MM.1S (cell line): Measurements from ENCODE around the gene ZFP37.

Experiments
- DNase-seq: peaks from one replicate; pipeline ENCODE4 v3.0.0-alpha.2; 2015
- H2AFZ ChIP-seq: fragments of 300-600 bp; sonication (generic); 2 replicates; pipeline ENCODE4 v1.6.0; 2016; ENCODE audit warnings: antibody characterized with exemption, low read length
- H3F3A ChIP-seq: fragments of 300-600 bp; sonication (generic); 2 replicates; pipeline ENCODE4 v1.6.1; 2016; ENCODE audit warnings: mild to moderate bottlenecking, antibody characterized with exemption, low read length, moderate library complexity, mixed read lengths; ENCODE audit not compliant: insufficient read depth
- H3K27ac ChIP-seq: fragments of 300-600 bp; sonication (generic); 2 replicates; pipeline ENCODE4 v1.5.1; 2016; ENCODE audit warnings: mild to moderate bottlenecking, low read length
- H3K27me3 ChIP-seq: fragments of 300-600 bp; sonication (generic); replicated peaks from 2 replicates; pipeline ENCODE4 v1.6.0; 2016; ENCODE audit warnings: low read length; ENCODE audit not compliant: insufficient read depth
- H3K36me3 ChIP-seq: fragments of 300-600 bp; sonication (generic); replicated peaks from 2 replicates; pipeline ENCODE4 v1.6.1; 2016; ENCODE audit warnings: mild to moderate bottlenecking, low read length, mixed read lengths; ENCODE audit not compliant: insufficient read depth
- H3K4me1 ChIP-seq: fragments of 300-600 bp; sonication (generic); 2 replicates; pipeline ENCODE4 v1.6.1; 2016; ENCODE audit warnings: low read length, mixed read lengths
- H3K4me2 ChIP-seq: fragments of 300-600 bp; sonication (generic); 2 replicates; pipeline ENCODE4 v1.6.0; 2016; ENCODE audit warnings: low read depth, low read length
- H3K4me3 ChIP-seq: fragments of 300-600 bp; sonication (generic); 2 replicates; pipeline ENCODE4 v1.5.1; 2016; ENCODE audit warnings: low read length, mixed read lengths
- H3K79me2 ChIP-seq: fragments of 300-600 bp; sonication (generic); 2 replicates; pipeline ENCODE4 v1.6.1; 2016; ENCODE audit warnings: mixed run types, low read length, mixed read lengths
- H3K9ac ChIP-seq: fragments of 300-600 bp; sonication (generic); 2 replicates; pipeline ENCODE4 v1.6.1; 2016; ENCODE audit warnings: low read length, mixed read lengths
- H3K9me2 ChIP-seq: fragments of 300-600 bp; sonication (generic); replicated peaks from 2 replicates; pipeline ENCODE4 v1.6.1; 2016; ENCODE audit warnings: mild to moderate bottlenecking, low read length, mixed read lengths; ENCODE audit not compliant: insufficient read depth
- H3K9me3 ChIP-seq: fragments of 300-600 bp; sonication (generic); replicated peaks from 2 replicates; pipeline ENCODE4 v1.6.1; 2016; ENCODE audit warnings: mild to moderate bottlenecking, low read length, mixed read lengths; ENCODE audit not compliant: insufficient read depth
- H4K20me1 ChIP-seq: fragments of 300-600 bp; sonication (generic); 2 replicates; pipeline ENCODE4 v1.6.1; 2016; ENCODE audit warnings: mild to moderate bottlenecking, low read length, moderate library complexity, mixed read lengths; ENCODE audit not compliant: insufficient read depth
- EZH2 ChIP-seq: fragments of 300-600 bp; sonication (generic); optimal IDR thresholded peaks from 2 replicates; pipeline ENCODE3; 2017; ENCODE audit warnings: low read depth, mild to moderate bottlenecking, antibody characterized with exemption, low read length, mixed read lengths
- EZH2phosphoT487 ChIP-seq: fragments of 300-600 bp; sonication (generic); IDR thresholded peaks from 2 replicates; pipeline ENCODE4 v1.6.1; 2018; ENCODE audit warnings: antibody characterized with exemption, low read length
- TF ChIP-seq, protein P1 (sequence below): fragments of 300-600 bp; sonication (generic); IDR thresholded peaks from 2 replicates; pipeline ENCODE4 v1.5.1; 2016; ENCODE audit warnings: antibody characterized with exemption, low read length, mixed read lengths

Gene ZFP37

DNA sequence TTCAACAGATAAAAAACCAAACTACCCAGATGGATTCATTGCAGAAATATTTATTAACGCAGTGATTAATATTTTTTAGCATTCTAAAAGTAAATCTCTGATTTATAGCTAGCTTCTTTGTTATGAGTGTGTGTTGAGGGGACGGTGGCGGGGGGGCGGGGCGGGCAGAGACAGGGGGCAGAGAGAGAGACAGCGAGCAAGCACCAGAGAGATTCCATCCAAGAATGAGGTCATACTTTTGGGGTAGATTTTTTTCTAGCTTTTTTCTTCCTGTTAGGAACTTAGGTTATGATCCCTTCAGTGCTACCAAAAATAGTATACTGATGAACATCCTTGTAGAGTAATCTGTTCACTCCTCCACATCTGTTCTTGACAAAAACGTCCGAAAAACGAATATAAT is 44.0 kb downstream of the ZFP37 start:
- Histone ChIP-seq H2AFZ (no peak overlapping the region), H3K27me3 (no peaks in the 10 kb centered on the region), H3K27ac (no peak overlapping the region), H3K4me2 (peak overlapping the region; percentile 52; the same call in 1 of the 2 replicates), H3K9me3 (no peaks in the 10 kb centered on the region), H4K20me1 (no peaks in the 10 kb centered on the region), H3K79me2 (no peaks in the 10 kb centered on the region), H3K4me3 (peak overlapping the region; percentile 46; the same call in 1 of the 2 replicates), H3K9me2 (no peaks in the 10 kb centered on the region), H3K4me1 (no peaks in the 10 kb centered on the region), H3F3A (no peaks in the 10 kb centered on the region), H3K9ac (no peak overlapping the region), H3K36me3 (no peaks in the 10 kb centered on the region)
- TF ChIP-seq EZH2phosphoT487: no peak
- TF ChIP-seq, protein P1, sequence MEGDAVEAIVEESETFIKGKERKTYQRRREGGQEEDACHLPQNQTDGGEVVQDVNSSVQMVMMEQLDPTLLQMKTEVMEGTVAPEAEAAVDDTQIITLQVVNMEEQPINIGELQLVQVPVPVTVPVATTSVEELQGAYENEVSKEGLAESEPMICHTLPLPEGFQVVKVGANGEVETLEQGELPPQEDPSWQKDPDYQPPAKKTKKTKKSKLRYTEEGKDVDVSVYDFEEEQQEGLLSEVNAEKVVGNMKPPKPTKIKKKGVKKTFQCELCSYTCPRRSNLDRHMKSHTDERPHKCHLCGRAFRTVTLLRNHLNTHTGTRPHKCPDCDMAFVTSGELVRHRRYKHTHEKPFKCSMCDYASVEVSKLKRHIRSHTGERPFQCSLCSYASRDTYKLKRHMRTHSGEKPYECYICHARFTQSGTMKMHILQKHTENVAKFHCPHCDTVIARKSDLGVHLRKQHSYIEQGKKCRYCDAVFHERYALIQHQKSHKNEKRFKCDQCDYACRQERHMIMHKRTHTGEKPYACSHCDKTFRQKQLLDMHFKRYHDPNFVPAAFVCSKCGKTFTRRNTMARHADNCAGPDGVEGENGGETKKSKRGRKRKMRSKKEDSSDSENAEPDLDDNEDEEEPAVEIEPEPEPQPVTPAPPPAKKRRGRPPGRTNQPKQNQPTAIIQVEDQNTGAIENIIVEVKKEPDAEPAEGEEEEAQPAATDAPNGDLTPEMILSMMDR: no peak
- TF ChIP-seq EZH2: no peak
- DNase-seq: no peak

DNA sequence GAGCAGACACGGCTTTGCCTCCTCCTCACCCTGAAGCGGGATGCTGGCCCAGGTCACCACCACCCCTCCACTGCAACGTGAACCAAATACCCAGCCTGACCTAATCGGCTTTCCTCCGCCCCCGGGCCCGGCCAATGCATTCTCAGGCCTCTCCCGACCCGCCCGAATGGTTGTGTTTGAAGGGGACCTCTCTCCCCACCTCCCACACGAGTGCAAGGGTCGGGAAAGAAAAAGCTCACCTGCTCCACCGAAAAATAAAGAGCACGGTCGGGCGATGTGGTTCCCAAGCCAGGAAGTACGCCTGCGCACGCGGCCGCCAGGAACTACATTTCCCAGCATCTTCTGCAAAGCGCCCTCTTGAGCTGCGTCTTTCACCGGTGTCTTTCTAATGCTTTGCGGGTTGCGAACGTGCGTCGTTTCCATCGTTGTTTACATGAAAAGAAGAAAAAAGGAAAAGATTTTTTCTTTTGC is 44.6 kb downstream of the ZFP37 start, which contains the start of gene ZNF883:
TSS of gene ZNF883 (minus strand) at position 282 of the 471 bp plus-strand sequence.
- Histone ChIP-seq H3K4me1 (no peaks in the 10 kb centered on the region), H3K9me2 (no peaks in the 10 kb centered on the region), H3K27ac (no peak within 1 kb of the TSS), H3K4me2 (peak within 1 kb of the TSS; percentile 52; the same call in 1 of the 2 replicates), H3K27me3 (no peaks in the 10 kb centered on the region), H3K9ac (peak within 1 kb of the TSS; percentile 14; the same call in 1 of the 2 replicates), H2AFZ (peak within 1 kb of the TSS; percentile 44), H3K79me2 (no peaks in the 10 kb centered on the region), H3F3A (no peaks in the 10 kb centered on the region), H3K4me3 (peak within 1 kb of the TSS; percentile 46), H4K20me1 (no peaks in the 10 kb centered on the region), H3K9me3 (no peaks in the 10 kb centered on the region), H3K36me3 (no peaks in the 10 kb centered on the region)
- TF ChIP-seq EZH2 (no peak), EZH2phosphoT487 (no peak)
- TF ChIP-seq, protein P1: no peak
- DNase-seq: peak; percentile 50

- no peaks in the 10 kb centered on the region for H3K4me1 ChIP-seq
- H3K27ac ChIP-seq: no peak overlapping the region
- no peaks in the 10 kb centered on the region for H4K20me1 ChIP-seq
- TF ChIP-seq, protein P1: no peak
- no peaks in the 10 kb centered on the region for H3K9me3 ChIP-seq
- no peak overlapping the region for H3K4me2 ChIP-seq
- no peak overlapping the region for H3K9ac ChIP-seq
- H2AFZ ChIP-seq: no peak overlapping the region
- H3K36me3 ChIP-seq: no peaks in the 10 kb centered on the region
- DNase-seq: no peak
- H3F3A ChIP-seq: no peaks in the 10 kb centered on the region
- no peaks in the 10 kb centered on the region for H3K9me2 ChIP-seq
- no peaks in the 10 kb centered on the region for H3K79me2 ChIP-seq
- H3K27me3 ChIP-seq: no peaks in the 10 kb centered on the region
- H3K4me3 ChIP-seq: no peak overlapping the region
Measured at GRCh38 chr9:113005777-113006176, 50.7 kb downstream of the ZFP37 start.
